ENCODE results near the gene ATP2C2.

ATP2C2 gene

DNA sequence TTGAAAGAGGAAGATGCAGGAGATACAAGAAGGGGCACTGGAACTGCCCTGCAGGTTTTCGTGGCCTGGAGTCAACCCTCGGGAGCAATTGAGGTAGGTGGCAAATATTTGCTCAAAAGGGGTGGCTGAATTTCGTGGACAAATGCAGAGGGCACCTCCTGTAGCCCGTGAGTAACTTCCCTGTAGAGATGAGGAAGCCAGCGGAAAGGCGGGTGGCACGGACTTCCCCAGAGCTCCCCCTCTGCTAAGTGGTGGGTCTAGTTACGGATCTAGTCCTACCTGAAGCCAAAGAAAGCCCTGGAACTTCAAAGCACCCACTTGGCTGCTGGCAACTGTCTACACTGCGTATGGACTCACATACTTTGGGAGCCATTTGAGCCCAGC lies 1.0 kb upstream of the ATP2C2 start:
- Histone ChIP-seq H3K36me3 (ENCODE audit: control insufficient read depth in 2 of 2, insufficient read depth in 2 of 2, low read length in 2 of 2) (no peaks in the 10 kb centered on the region), H3K27ac (ENCODE audit: low read length) (no peak overlapping the region), H3K4me3 (ENCODE audit: low read length in 2 of 2) (no peak overlapping the region), H3K4me1 (ENCODE audit: control insufficient read depth, insufficient read depth, low read length) (no peaks in the 10 kb centered on the region), H3K9me3 (ENCODE audit: control insufficient read depth in 2 of 2, low read length in 2 of 2) (no peaks in the 10 kb centered on the region), H3K27me3 (ENCODE audit: control insufficient read depth in 1 of 2, insufficient read depth in 2 of 2, low read length in 2 of 2) (peaks cover 26 to 29% of the 10 kb centered on the region in 2 donors), H3K9ac (ENCODE audit: low read length in 2 of 2) (no peak overlapping the region)

DNA sequence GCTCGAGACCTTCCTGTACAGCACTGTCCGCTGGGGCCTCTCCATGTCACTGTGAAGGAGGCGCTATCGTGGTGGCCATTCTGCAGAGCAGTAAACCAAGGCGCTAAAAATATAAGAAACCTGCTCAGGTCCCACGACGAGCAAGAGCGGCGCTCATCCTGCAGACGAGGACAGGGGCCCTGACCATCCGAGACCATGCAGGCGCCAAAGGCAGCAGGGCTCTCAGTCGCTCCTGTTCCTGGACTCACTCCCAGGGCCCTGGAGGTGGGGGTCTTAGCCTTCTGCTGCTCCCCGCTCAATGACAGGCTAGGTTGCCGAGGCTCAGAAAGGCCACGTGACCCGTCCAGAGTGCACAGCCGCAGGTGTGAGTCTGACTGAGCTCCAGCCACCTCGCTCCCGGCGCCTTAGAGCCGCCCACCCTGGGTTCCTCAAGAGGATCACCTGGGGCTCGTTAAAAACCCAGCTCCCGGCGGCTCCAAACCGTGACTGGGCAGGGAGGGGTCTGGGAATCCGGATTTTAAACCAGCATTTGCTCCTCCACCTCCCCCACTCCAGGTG lies 509 bp upstream of the ATP2C2 start:
- no peaks in the 10 kb centered on the region for H3K36me3 ChIP-seq (ENCODE audit: control insufficient read depth in 2 of 2, insufficient read depth in 2 of 2, low read length in 2 of 2)
- H3K4me1 ChIP-seq (ENCODE audit: control insufficient read depth, insufficient read depth, low read length), result no peaks in the 10 kb centered on the region
- no peak overlapping the region for H3K9ac ChIP-seq (ENCODE audit: low read length in 2 of 2)
- no peak overlapping the region for H3K4me3 ChIP-seq (ENCODE audit: low read length in 2 of 2)
- H3K27ac ChIP-seq (ENCODE audit: low read length), result no peak overlapping the region
- peaks cover 26 to 29% of the 10 kb centered on the region in 2 donors for H3K27me3 ChIP-seq (ENCODE audit: control insufficient read depth in 1 of 2, insufficient read depth in 2 of 2, low read length in 2 of 2)
- no peaks in the 10 kb centered on the region for H3K9me3 ChIP-seq (ENCODE audit: control insufficient read depth in 2 of 2, low read length in 2 of 2)

- H3K27me3 ChIP-seq (ENCODE audit: control insufficient read depth in 1 of 2, insufficient read depth in 2 of 2, low read length in 2 of 2), result peaks cover 26 to 29% of the 10 kb centered on the region in 2 donors
- H3K4me1 ChIP-seq (ENCODE audit: control insufficient read depth, insufficient read depth, low read length), result no peaks in the 10 kb centered on the region
- H3K27ac ChIP-seq (ENCODE audit: low read length), result no peak overlapping the region
- no peaks in the 10 kb centered on the region for H3K36me3 ChIP-seq (ENCODE audit: control insufficient read depth in 2 of 2, insufficient read depth in 2 of 2, low read length in 2 of 2)
- H3K9ac ChIP-seq (ENCODE audit: low read length in 2 of 2), result no peak overlapping the region
- no peak overlapping the region for H3K4me3 ChIP-seq (ENCODE audit: low read length in 2 of 2)
- H3K9me3 ChIP-seq (ENCODE audit: control insufficient read depth in 2 of 2, low read length in 2 of 2), result no peaks in the 10 kb centered on the region
Observed at GRCh38 chr16:84369105-84369504, 767 bp downstream of the ATP2C2 start.

DNA sequence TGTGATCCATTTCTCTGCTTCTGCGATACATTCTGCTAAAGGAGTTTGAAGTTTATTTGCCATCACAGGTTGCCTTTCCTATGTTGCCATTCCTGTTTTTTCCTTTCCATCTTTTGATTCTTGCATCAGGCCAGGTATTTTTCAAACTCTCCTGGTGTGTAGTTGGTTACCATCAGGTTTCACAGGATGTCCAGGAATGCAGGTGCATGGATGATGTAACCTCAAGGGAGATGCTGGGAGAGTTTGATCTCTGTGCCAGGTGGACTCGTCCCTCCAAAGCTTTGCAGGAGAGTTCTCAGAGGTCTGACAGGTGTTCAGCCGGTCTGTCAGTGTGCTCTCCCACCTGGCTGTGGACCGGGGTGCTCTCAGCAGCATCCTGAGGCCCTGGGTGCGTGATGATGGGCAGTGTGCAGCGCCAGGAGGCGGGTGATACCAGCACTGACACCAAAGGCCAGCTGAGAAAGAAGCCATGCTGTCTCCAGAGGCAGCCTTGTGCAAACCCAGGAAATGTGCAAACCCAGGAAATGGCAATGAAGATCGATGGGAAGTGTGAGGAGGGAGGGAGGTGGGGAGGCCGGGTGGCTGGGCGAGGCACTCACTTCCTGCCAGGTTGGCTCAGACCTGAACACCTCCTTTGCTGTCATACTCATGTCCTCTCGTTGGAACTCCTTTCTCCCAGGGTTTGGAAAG lies 1.7 kb downstream of the ATP2C2 start:
- Histone ChIP-seq H3K9me3 (ENCODE audit: control insufficient read depth in 2 of 2, low read length in 2 of 2) (no peaks in the 10 kb centered on the region), H3K4me1 (ENCODE audit: control insufficient read depth, insufficient read depth, low read length) (no peaks in the 10 kb centered on the region), H3K36me3 (ENCODE audit: control insufficient read depth in 2 of 2, insufficient read depth in 2 of 2, low read length in 2 of 2) (no peaks in the 10 kb centered on the region), H3K4me3 (ENCODE audit: low read length in 2 of 2) (no peak overlapping the region), H3K27ac (ENCODE audit: low read length) (no peak overlapping the region), H3K27me3 (ENCODE audit: control insufficient read depth in 1 of 2, insufficient read depth in 2 of 2, low read length in 2 of 2) (peaks cover 26 to 29% of the 10 kb centered on the region in 2 donors), H3K9ac (ENCODE audit: low read length in 2 of 2) (no peak overlapping the region)

DNA sequence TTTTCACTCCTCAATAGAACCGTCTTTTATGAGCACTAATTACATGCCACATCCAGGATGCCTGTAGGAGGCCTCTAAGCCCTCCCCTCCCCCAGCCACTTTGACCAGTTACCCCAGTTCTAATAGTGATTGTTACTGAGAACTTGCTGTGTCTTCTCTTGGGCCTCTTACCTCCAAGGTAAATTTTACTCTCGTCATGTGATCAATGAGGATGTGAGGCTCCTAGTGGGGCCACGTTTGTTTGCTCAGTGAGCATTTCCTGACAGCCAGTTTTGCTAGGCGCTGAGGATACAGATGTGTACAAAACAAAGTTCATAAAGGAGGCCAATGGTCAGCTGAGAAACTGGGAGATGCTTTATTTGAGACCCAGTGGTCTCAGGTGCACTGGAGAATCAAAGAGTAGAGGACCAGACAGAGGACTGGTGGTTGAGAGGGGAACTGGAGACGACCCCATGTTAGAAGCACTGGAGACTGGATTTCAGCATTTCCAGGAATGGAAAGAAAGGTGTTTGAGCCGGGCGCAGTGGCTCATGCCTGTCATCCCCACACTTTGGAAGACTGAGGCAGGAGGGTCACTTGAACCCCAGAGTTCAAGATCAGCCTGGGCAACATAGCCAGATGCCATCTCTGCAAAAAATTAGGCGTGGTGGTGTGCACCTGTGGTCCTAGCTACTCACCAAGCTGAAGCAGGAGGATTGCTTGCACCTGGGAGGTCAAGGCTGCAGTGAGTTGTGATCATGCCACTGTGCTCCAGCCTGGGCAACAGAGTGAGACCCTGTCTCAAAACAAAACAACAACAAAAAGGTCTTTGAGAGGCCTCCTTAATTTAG lies 2.6 kb downstream of the ATP2C2 start:
- Histone ChIP-seq H3K4me1 (ENCODE audit: control insufficient read depth, insufficient read depth, low read length) (no peaks in the 10 kb centered on the region), H3K9me3 (ENCODE audit: control insufficient read depth in 2 of 2, low read length in 2 of 2) (no peaks in the 10 kb centered on the region), H3K9ac (ENCODE audit: low read length in 2 of 2) (no peak overlapping the region), H3K4me3 (ENCODE audit: low read length in 2 of 2) (no peak overlapping the region), H3K36me3 (ENCODE audit: control insufficient read depth in 2 of 2, insufficient read depth in 2 of 2, low read length in 2 of 2) (no peaks in the 10 kb centered on the region), H3K27ac (ENCODE audit: low read length) (no peak overlapping the region), H3K27me3 (ENCODE audit: control insufficient read depth in 1 of 2, insufficient read depth in 2 of 2, low read length in 2 of 2) (peaks cover 25 to 27% of the 10 kb centered on the region in 2 donors)

DNA sequence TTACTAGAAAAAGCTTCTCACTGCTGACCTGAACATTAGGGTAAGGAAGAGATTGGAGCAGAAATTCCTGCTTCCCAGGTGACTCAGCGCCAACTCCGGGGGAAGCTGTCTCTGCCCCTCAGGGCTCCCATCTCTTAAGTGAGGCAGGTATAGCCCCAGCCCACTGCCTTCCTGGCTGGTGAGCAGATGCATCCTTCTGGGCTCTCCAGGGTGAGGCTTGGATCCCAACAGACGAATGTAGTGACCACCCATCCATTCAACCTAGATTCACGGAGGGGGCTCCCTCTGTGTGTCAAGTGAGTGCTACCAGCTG lies 3.2 kb downstream of the ATP2C2 start:
- peaks cover 25 to 26% of the 10 kb centered on the region in 2 donors for H3K27me3 ChIP-seq (ENCODE audit: control insufficient read depth in 1 of 2, insufficient read depth in 2 of 2, low read length in 2 of 2)
- no peak overlapping the region for H3K9ac ChIP-seq (ENCODE audit: low read length in 2 of 2)
- no peak overlapping the region for H3K4me3 ChIP-seq (ENCODE audit: low read length in 2 of 2)

GRCh38 chr16:84373907-84374489 lies 5.7 kb downstream of the ATP2C2 start:
- Histone ChIP-seq H3K36me3 (ENCODE audit: control insufficient read depth in 2 of 2, insufficient read depth in 2 of 2, low read length in 2 of 2) (no peaks in the 10 kb centered on the region), H3K4me1 (ENCODE audit: control insufficient read depth, insufficient read depth, low read length) (no peaks in the 10 kb centered on the region), H3K4me3 (ENCODE audit: low read length in 2 of 2) (no peak overlapping the region), H3K9me3 (ENCODE audit: control insufficient read depth in 2 of 2, low read length in 2 of 2) (no peaks in the 10 kb centered on the region), H3K27ac (ENCODE audit: low read length) (no peak overlapping the region), H3K27me3 (ENCODE audit: control insufficient read depth in 1 of 2, insufficient read depth in 2 of 2, low read length in 2 of 2) (peaks cover 12 to 15% of the 10 kb centered on the region in 2 donors), H3K9ac (ENCODE audit: low read length in 2 of 2) (no peak overlapping the region)

More for the DNA sequence above, 3.2 kb downstream of the ATP2C2 start:
- no peaks in the 10 kb centered on the region for H3K4me1 ChIP-seq (ENCODE audit: control insufficient read depth, insufficient read depth, low read length)
- no peak overlapping the region for H3K27ac ChIP-seq (ENCODE audit: low read length)
- H3K9me3 ChIP-seq (ENCODE audit: control insufficient read depth in 2 of 2, low read length in 2 of 2), result no peaks in the 10 kb centered on the region
- no peaks in the 10 kb centered on the region for H3K36me3 ChIP-seq (ENCODE audit: control insufficient read depth in 2 of 2, insufficient read depth in 2 of 2, low read length in 2 of 2)

GRCh38 chr16:84378099-84378498 lies 9.8 kb downstream of the ATP2C2 start:
- H3K27ac ChIP-seq (ENCODE audit: low read length), result no peak overlapping the region
- H3K27me3 ChIP-seq (ENCODE audit: control insufficient read depth in 1 of 2, insufficient read depth in 2 of 2, low read length in 2 of 2), result peaks cover 3 to 5% of the 10 kb centered on the region in 2 donors
- no peak overlapping the region for H3K4me3 ChIP-seq (ENCODE audit: low read length in 2 of 2)
- no peaks in the 10 kb centered on the region for H3K36me3 ChIP-seq (ENCODE audit: control insufficient read depth in 2 of 2, insufficient read depth in 2 of 2, low read length in 2 of 2)
- H3K9ac ChIP-seq (ENCODE audit: low read length in 2 of 2), result no peak overlapping the region
- no peaks in the 10 kb centered on the region for H3K4me1 ChIP-seq (ENCODE audit: control insufficient read depth, insufficient read depth, low read length)
- H3K9me3 ChIP-seq (ENCODE audit: control insufficient read depth in 2 of 2, low read length in 2 of 2), result no peaks in the 10 kb centered on the region

DNA sequence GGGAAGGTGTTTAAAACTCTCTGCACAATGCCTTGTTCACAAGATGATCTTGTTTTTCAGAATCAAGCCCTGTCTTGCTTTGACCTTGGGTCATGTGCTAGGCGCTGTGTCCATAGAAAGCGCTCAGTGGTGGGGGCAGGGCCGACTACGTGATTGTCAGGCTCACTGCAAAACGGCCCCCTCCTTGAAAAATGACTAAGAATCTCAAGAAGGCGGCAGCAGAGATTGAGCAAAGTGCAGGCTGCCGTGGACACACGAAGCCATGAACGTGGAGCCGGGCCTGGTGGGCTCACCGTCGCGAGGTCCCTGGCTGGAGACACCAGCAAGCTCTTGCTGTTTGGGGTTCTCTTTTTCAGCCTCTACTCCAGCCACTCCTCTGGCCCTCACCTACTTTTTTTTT lies 10.2 kb downstream of the ATP2C2 start:
- no peaks in the 10 kb centered on the region for H3K4me1 ChIP-seq (ENCODE audit: control insufficient read depth, insufficient read depth, low read length)
- H3K9ac ChIP-seq (ENCODE audit: low read length in 2 of 2), result no peak overlapping the region
- H3K36me3 ChIP-seq (ENCODE audit: control insufficient read depth in 2 of 2, insufficient read depth in 2 of 2, low read length in 2 of 2), result no peaks in the 10 kb centered on the region
- no peaks in the 10 kb centered on the region for H3K9me3 ChIP-seq (ENCODE audit: control insufficient read depth in 2 of 2, low read length in 2 of 2)
- peaks cover 3 to 6% of the 10 kb centered on the region in 2 donors for H3K27me3 ChIP-seq (ENCODE audit: control insufficient read depth in 1 of 2, insufficient read depth in 2 of 2, low read length in 2 of 2)
- no peak overlapping the region for H3K27ac ChIP-seq (ENCODE audit: low read length)
- no peak overlapping the region for H3K4me3 ChIP-seq (ENCODE audit: low read length in 2 of 2)

GRCh38 chr16:84379008-84379708 lies 10.8 kb downstream of the ATP2C2 start:
- Histone ChIP-seq H3K36me3 (ENCODE audit: control insufficient read depth in 2 of 2, insufficient read depth in 2 of 2, low read length in 2 of 2) (no peaks in the 10 kb centered on the region), H3K27me3 (ENCODE audit: control insufficient read depth in 1 of 2, insufficient read depth in 2 of 2, low read length in 2 of 2) (peaks cover 3 to 6% of the 10 kb centered on the region in 2 donors), H3K4me3 (ENCODE audit: low read length in 2 of 2) (no peak overlapping the region), H3K4me1 (ENCODE audit: control insufficient read depth, insufficient read depth, low read length) (no peaks in the 10 kb centered on the region), H3K9ac (ENCODE audit: low read length in 2 of 2) (no peak overlapping the region), H3K27ac (ENCODE audit: low read length) (no peak overlapping the region), H3K9me3 (ENCODE audit: control insufficient read depth in 2 of 2, low read length in 2 of 2) (peaks cover 0 to 2% of the 10 kb centered on the region in 2 donors)
